Suprapubic skin (tissue), 4 donors: ENCODE measurements around the gene YTHDF1.

Source experiments
- CTCF ChIP-seq, 2 donors: fragments of 200-600 bp in 1 of 2; fragments of 450-650 bp in 1 of 2; sonication (generic) in 1 of 2; IDR thresholded peaks; one replicate each; pipeline ENCODE4 v1.5.1; 2016 to 2019; ENCODE audit warnings: antibody characterized with exemption in 2 of 2, mild to moderate bottlenecking in 1 of 2, moderate library complexity in 1 of 2
- EP300 ChIP-seq: sonication (generic); formaldehyde crosslinking; IDR thresholded peaks from one replicate; pipeline ENCODE4 v1.6.1; 2017; ENCODE audit warnings: antibody characterized with exemption
- POLR2A ChIP-seq, 2 donors: fragments of 450-650 bp; IDR thresholded peaks; one replicate each; pipeline ENCODE4 v1.6.1; 2017; ENCODE audit warnings: antibody characterized with exemption in 2 of 2, mild to moderate bottlenecking in 2 of 2, moderate library complexity in 2 of 2
- POLR2AphosphoS5 ChIP-seq, 3 donors: sonication (generic); formaldehyde crosslinking; IDR thresholded peaks; one replicate each; pipeline ENCODE4 v1.6.1; 2017; ENCODE audit warnings: antibody characterized with exemption in 3 of 3

GRCh38 chr20:63220696-63221399, 4.9 kb upstream of the YTHDF1 start:
- TF ChIP-seq CTCF (IDR thresholded peaks at IDR 0.05) (no peak), POLR2A (IDR thresholded peaks at IDR 0.05) (no peak), EP300 (no peak), POLR2AphosphoS5 (IDR thresholded peaks at IDR 0.05) (no peak)
